ENCODE results near the gene TMEM169.

TMEM169 gene

DNA sequence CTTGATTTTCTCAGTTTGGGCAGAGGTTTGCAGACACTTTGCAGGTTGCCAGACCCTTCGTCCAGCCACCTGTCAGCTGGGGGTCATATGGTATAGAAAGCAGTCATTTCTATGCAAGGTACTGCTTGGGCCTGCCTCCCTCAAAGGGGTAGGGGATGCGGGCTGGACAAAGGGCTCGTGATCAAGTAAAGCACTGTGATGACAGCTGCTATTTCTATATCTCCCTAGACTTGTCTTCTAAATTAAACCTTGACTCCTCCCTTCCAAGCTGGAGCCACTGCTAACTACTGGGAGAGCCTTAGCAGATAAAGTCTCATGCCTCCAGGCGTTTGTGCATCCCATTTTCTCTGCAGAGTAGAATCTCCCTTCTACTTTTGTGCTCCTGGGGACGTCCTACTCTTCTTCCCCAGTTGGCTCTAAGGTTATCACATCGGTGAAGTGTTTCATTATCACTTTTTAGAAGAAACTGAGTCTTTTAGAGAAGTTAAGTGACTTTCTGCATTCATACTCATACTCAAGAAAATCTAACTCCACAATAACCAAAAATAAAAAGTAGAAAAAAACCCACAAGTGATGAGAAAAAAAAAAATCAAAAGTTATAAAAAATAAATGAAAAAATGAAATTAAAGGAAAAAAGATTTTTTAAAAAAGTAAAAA, 26.7 kb downstream of the TMEM169 start:
- H2AK5ac ChIP-seq (ENCODE audit: low read length): no peak overlapping the region
- H3K9me3 ChIP-seq (ENCODE audit: insufficient read depth, low read depth, low read length): no peaks in the 10 kb centered on the region
- H2BK5ac ChIP-seq (ENCODE audit: low read depth, low read length, poor library complexity): no peak overlapping the region
- H3K79me2 ChIP-seq (ENCODE audit: control insufficient read depth, insufficient read depth, low read length, poor library complexity): peaks cover 5% of the 10 kb centered on the region
- no CpG with 5 or more reads among the region's 6 CpGs for WGBS (ENCODE audit: extremely low coverage, insufficient coverage, insufficient read length)
- no peak overlapping the region for H3K9ac ChIP-seq (ENCODE audit: low read length)
- no peak overlapping the region for H2AFZ ChIP-seq (ENCODE audit: insufficient read depth, low read length, poor library complexity)
- no peak overlapping the region for H3K14ac ChIP-seq (ENCODE audit: low read length)
- peak overlapping the region; percentile 20 for H4K8ac ChIP-seq (ENCODE audit: low read depth, low read length)
- peak overlapping the region; percentile 66 for H4K12ac ChIP-seq (ENCODE audit: low read depth, low read length)
- H3K79me1 ChIP-seq (ENCODE audit: low read length): peaks cover 5% of the 10 kb centered on the region
- no peak overlapping the region for H3K18ac ChIP-seq (ENCODE audit: low read length)
- H3K23ac ChIP-seq (ENCODE audit: low read length): no peak overlapping the region
- H4K91ac ChIP-seq (ENCODE audit: low read depth, low read length): peak overlapping the region; percentile 64
- no peaks in the 10 kb centered on the region for H3K27me3 ChIP-seq (ENCODE audit: insufficient read depth, low read length)
- peaks cover 2 to 10% of the 10 kb centered on the region in 2 experiments for H3K4me1 ChIP-seq (ENCODE audit: control insufficient read depth in 1 of 2, insufficient read depth in 2 of 2, low read length in 2 of 2)
- peaks cover 3 to 15% of the 10 kb centered on the region in 2 experiments for H3K36me3 ChIP-seq (ENCODE audit: control insufficient read depth in 1 of 2, insufficient read depth in 2 of 2, low read length in 2 of 2)
- H2BK12ac ChIP-seq (ENCODE audit: low read length): no peak overlapping the region
- H2BK120ac ChIP-seq (ENCODE audit: insufficient read depth, low read length, poor library complexity): no peak overlapping the region
- peak; percentile 15 to 49 for DNase-seq
- no peak overlapping the region for H3K4me3 ChIP-seq (ENCODE audit: low read depth, low read length)
- no peak overlapping the region for H3K4ac ChIP-seq (ENCODE audit: low read depth, low read length)
- no peak overlapping the region for H3K27ac ChIP-seq (ENCODE audit: low read depth, low read length)
- peak overlapping the region; percentile 39 for H3K4me2 ChIP-seq (ENCODE audit: low read length)

DNA sequence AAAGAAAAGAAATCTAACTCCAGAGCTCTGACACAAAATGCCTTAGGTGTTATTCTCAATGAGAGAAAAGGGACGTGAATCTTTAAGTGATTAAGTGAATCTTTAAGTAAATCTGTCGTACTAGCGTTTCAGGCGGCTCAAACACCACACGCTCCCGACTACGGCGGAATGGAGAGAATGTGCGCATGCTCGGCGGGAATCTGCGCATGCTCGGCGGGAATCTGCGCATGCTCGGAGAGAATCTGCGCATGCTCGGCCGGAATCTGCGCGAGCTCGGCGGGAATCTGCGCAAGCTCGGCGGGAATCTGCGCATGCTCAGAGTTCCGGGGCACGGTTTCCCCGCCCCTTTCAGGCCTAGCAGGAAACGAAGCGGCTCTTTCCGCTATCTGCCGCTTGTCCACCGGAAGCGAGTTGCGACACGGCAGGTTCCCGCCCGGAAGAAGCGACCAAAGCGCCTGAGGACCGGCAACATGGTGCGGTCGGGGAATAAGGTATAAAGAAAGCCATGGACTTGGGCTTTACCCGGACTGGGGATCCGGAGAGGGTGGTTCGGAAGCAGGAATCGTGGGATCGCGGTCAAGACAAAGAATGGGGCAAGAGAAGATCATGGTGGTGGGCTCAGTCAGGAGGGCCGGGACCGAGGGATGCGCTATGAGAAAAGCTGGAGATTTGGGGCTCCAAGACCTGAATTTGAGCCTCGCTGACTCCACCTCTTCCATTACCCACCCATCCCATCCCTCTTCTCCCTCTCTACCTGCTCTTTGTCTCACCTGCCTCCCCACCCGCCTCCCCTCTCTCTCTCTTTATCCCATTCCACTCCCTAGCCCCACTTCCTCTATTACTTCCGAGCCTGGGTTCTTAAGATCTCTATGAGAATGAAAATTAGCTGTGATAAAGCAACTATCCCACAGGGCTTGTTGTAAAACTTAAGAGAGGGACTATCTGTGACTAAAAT, 27.5 kb downstream of the TMEM169 start, which contains the start of gene XRCC5:
XRCC5 (plus strand) TSS at position 382 of the 955 bp plus-strand sequence; CDS start at position 471, 89 bp downstream.
- Histone ChIP-seq H4K8ac (ENCODE audit: low read depth, low read length) (peak within 1 kb of the TSS; percentile 97), H2AFZ (ENCODE audit: insufficient read depth, low read length, poor library complexity) (peak within 1 kb of the TSS; percentile 91), H3K36me3 (ENCODE audit: control insufficient read depth in 1 of 2, insufficient read depth in 2 of 2, low read length in 2 of 2) (peaks cover 5 to 19% of the 10 kb centered on the region in 2 experiments), H3K4me2 (ENCODE audit: low read length) (peak within 1 kb of the TSS; percentile 89), H3K4ac (ENCODE audit: low read depth, low read length) (peak within 1 kb of the TSS; percentile 92), H2BK120ac (ENCODE audit: insufficient read depth, low read length, poor library complexity) (peak within 1 kb of the TSS; percentile 82), H2BK5ac (ENCODE audit: low read depth, low read length, poor library complexity) (peak within 1 kb of the TSS; percentile 90), H2BK12ac (ENCODE audit: low read length) (no peak within 1 kb of the TSS), H3K4me3 (ENCODE audit: low read depth, low read length) (peak within 1 kb of the TSS; percentile 87), H4K91ac (ENCODE audit: low read depth, low read length) (peak within 1 kb of the TSS; percentile 95), H3K18ac (ENCODE audit: low read length) (peak within 1 kb of the TSS; percentile 83), H3K79me1 (ENCODE audit: low read length) (peaks cover 5% of the 10 kb centered on the region), H2AK5ac (ENCODE audit: low read length) (peak within 1 kb of the TSS; percentile 78), H4K12ac (ENCODE audit: low read depth, low read length) (peak within 1 kb of the TSS; percentile 97), H3K9me3 (ENCODE audit: insufficient read depth, low read depth, low read length) (no peaks in the 10 kb centered on the region), H3K14ac (ENCODE audit: low read length) (peak within 1 kb of the TSS; percentile 98), H3K79me2 (ENCODE audit: control insufficient read depth, insufficient read depth, low read length, poor library complexity) (peaks cover 5% of the 10 kb centered on the region), H3K23ac (ENCODE audit: low read length) (no peak within 1 kb of the TSS), H3K4me1 (ENCODE audit: control insufficient read depth in 1 of 2, insufficient read depth in 2 of 2, low read length in 2 of 2) (peaks cover 2 to 10% of the 10 kb centered on the region in 2 experiments), H3K27ac (ENCODE audit: low read depth, low read length) (peak within 1 kb of the TSS; percentile 35), H3K27me3 (ENCODE audit: insufficient read depth, low read length) (no peaks in the 10 kb centered on the region), H3K9ac (ENCODE audit: low read length) (peak within 1 kb of the TSS; percentile 94)
- WGBS (ENCODE audit: extremely low coverage, insufficient coverage, insufficient read length): no CpG with 5 or more reads among the region's 57 CpGs
- DNase-seq: peak; percentile 99 to 100

DNA sequence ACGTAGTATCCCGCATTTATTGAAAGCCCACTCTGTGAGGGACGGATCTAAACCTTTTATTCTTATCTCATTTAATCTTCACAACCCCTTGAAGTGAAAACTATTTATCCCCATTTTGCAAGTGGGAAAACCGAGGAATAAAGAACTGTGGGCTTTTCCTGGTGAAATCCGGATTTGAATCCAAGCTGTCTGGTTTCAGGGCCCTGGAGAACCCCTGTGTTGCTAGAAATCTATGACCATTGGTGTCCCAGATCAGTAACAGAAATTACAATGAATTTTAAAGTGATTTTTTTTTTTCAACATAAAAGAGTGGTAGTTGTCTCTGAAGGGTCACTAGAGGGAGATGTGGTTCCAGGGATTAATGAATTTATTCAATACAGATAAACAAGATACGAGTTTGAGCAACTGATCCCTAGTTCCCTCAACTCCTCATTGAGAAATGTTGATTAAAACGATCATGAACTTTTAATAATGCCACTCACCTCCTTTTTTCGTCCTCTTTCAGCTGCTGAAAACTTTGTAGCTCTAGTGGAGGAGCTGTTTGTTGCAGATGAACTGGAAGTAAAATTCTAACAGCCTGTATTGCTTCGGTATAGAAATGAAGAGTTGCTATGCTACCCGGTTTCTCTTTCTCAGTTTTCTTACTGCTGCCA, 28.4 kb downstream of the TMEM169 start:
- H3K27ac ChIP-seq (ENCODE audit: low read depth, low read length): no peak overlapping the region
- peaks cover 7% of the 10 kb centered on the region for H3K79me1 ChIP-seq (ENCODE audit: low read length)
- no CpG with 5 or more reads among the region's 10 CpGs for WGBS (ENCODE audit: extremely low coverage, insufficient coverage, insufficient read length)
- H2AFZ ChIP-seq (ENCODE audit: insufficient read depth, low read length, poor library complexity): no peak overlapping the region
- no peak overlapping the region for H2BK120ac ChIP-seq (ENCODE audit: insufficient read depth, low read length, poor library complexity)
- peak in 1 of 2 donors; percentile 15 for DNase-seq
- peaks cover 7 to 19% of the 10 kb centered on the region in 2 experiments for H3K36me3 ChIP-seq (ENCODE audit: control insufficient read depth in 1 of 2, insufficient read depth in 2 of 2, low read length in 2 of 2)
- H3K4me2 ChIP-seq (ENCODE audit: low read length): peak overlapping the region; percentile 89
- H4K91ac ChIP-seq (ENCODE audit: low read depth, low read length): no peak overlapping the region
- peak overlapping the region; percentile 88 for H3K9ac ChIP-seq (ENCODE audit: low read length)
- H3K14ac ChIP-seq (ENCODE audit: low read length): no peak overlapping the region
- H4K8ac ChIP-seq (ENCODE audit: low read depth, low read length): no peak overlapping the region
- H3K9me3 ChIP-seq (ENCODE audit: insufficient read depth, low read depth, low read length): no peaks in the 10 kb centered on the region
- H3K79me2 ChIP-seq (ENCODE audit: control insufficient read depth, insufficient read depth, low read length, poor library complexity): peaks cover 5% of the 10 kb centered on the region
- no peak overlapping the region for H3K23ac ChIP-seq (ENCODE audit: low read length)
- H3K4ac ChIP-seq (ENCODE audit: low read depth, low read length): peak overlapping the region; percentile 92
- H3K4me3 ChIP-seq (ENCODE audit: low read depth, low read length): peak overlapping the region; percentile 87
- no peak overlapping the region for H2AK5ac ChIP-seq (ENCODE audit: low read length)
- no peak overlapping the region for H2BK12ac ChIP-seq (ENCODE audit: low read length)
- no peak overlapping the region for H3K18ac ChIP-seq (ENCODE audit: low read length)
- H3K4me1 ChIP-seq (ENCODE audit: control insufficient read depth in 1 of 2, insufficient read depth in 2 of 2, low read length in 2 of 2): peaks cover 6 to 11% of the 10 kb centered on the region in 2 experiments
- H4K12ac ChIP-seq (ENCODE audit: low read depth, low read length): peak overlapping the region; percentile 97
- H3K27me3 ChIP-seq (ENCODE audit: insufficient read depth, low read length): no peaks in the 10 kb centered on the region
- no peak overlapping the region for H2BK5ac ChIP-seq (ENCODE audit: low read depth, low read length, poor library complexity)

DNA sequence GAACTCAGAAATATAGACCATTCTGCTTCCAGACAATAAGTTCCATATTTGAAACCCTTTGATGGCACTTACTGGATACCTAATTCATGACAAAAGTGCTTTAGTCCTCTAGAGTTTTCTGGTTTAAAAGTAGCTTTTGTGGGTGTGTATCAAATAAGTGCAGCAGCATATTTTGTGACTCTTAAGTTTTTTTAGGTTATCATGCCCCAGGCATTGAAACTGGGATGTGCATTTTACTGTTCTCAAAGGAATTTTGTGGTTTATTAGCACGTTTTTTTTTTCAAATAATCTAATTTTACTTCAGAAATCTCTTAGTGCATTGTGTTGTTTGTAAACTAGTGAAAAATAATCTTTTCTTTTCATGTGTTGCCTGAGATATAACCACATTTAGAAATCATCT, 28.9 kb downstream of the TMEM169 start:
- Histone ChIP-seq H3K4me3 (ENCODE audit: low read depth, low read length) (no peak overlapping the region), H3K79me1 (ENCODE audit: low read length) (peaks cover 10% of the 10 kb centered on the region), H3K36me3 (ENCODE audit: control insufficient read depth in 1 of 2, insufficient read depth in 2 of 2, low read length in 2 of 2) (peaks cover 7 to 21% of the 10 kb centered on the region in 2 experiments), H3K23ac (ENCODE audit: low read length) (no peak overlapping the region), H2AK5ac (ENCODE audit: low read length) (no peak overlapping the region), H4K91ac (ENCODE audit: low read depth, low read length) (no peak overlapping the region), H3K27ac (ENCODE audit: low read depth, low read length) (no peak overlapping the region), H4K8ac (ENCODE audit: low read depth, low read length) (no peak overlapping the region), H3K14ac (ENCODE audit: low read length) (no peak overlapping the region), H3K4me2 (ENCODE audit: low read length) (peak overlapping the region; percentile 89), H3K4me1 (ENCODE audit: control insufficient read depth in 1 of 2, insufficient read depth in 2 of 2, low read length in 2 of 2) (peaks cover 8 to 14% of the 10 kb centered on the region in 2 experiments), H4K12ac (ENCODE audit: low read depth, low read length) (no peak overlapping the region), H2BK12ac (ENCODE audit: low read length) (no peak overlapping the region), H3K27me3 (ENCODE audit: insufficient read depth, low read length) (no peaks in the 10 kb centered on the region), H2BK120ac (ENCODE audit: insufficient read depth, low read length, poor library complexity) (no peak overlapping the region), H3K18ac (ENCODE audit: low read length) (no peak overlapping the region), H3K9me3 (ENCODE audit: insufficient read depth, low read depth, low read length) (no peaks in the 10 kb centered on the region), H3K79me2 (ENCODE audit: control insufficient read depth, insufficient read depth, low read length, poor library complexity) (peaks cover 7% of the 10 kb centered on the region), H3K4ac (ENCODE audit: low read depth, low read length) (no peak overlapping the region), H2BK5ac (ENCODE audit: low read depth, low read length, poor library complexity) (no peak overlapping the region), H3K9ac (ENCODE audit: low read length) (no peak overlapping the region), H2AFZ (ENCODE audit: insufficient read depth, low read length, poor library complexity) (no peak overlapping the region)
- DNase-seq: no peak
- WGBS (ENCODE audit: extremely low coverage, insufficient coverage, insufficient read length): no CpG with 5 or more reads among the region's 1 CpG

Measured in trophoblast cell (in vitro differentiated cells and primary cell).